ENCODE results near the gene CDC14C.
"Not testable (repeated sequence)": the region's sequence is repeated elsewhere in the genome, so short reads cannot be mapped to it uniquely, and the experiment has no call there.

CDC14C gene

GRCh38 chr7:48924433-48924832 is at the start of gene CDC14C:
CDC14C (plus strand) TSS chr7:48924547; CDS start chr7:48924673, 126 bp downstream.
- DNase-seq = no peak

GRCh38 chr7:48875045-48875916 is 49.1 kb upstream of the CDC14C start:
- DNase-seq = no peak

- no peak for DNase-seq
Measured at GRCh38 chr7:48876087-48876486, 48.3 kb upstream of the CDC14C start.

- DNase-seq = no peak
Measured at GRCh38 chr7:48880851-48881250, 43.5 kb upstream of the CDC14C start.

GRCh38 chr7:48887500-48887899 is 36.8 kb upstream of the CDC14C start:
- no peak for DNase-seq

GRCh38 chr7:48894574-48894973 is 29.8 kb upstream of the CDC14C start:
- DNase-seq = no peak

- no peak for DNase-seq
Measured at GRCh38 chr7:48899932-48900331, 24.4 kb upstream of the CDC14C start.

- DNase-seq = no peak
Measured at GRCh38 chr7:48901966-48902365, 22.4 kb upstream of the CDC14C start.

GRCh38 chr7:48904975-48905374 is 19.4 kb upstream of the CDC14C start:
- no peak for DNase-seq

- DNase-seq = not testable (repeated sequence)
Measured at GRCh38 chr7:48905686-48906085, 18.7 kb upstream of the CDC14C start.

- DNase-seq = not testable (repeated sequence)
Measured at GRCh38 chr7:48909887-48910286, 14.5 kb upstream of the CDC14C start.

- no peak for DNase-seq
Measured at GRCh38 chr7:48931481-48931880, 7.1 kb downstream of the CDC14C start.

GRCh38 chr7:48932126-48932910 is 8.0 kb downstream of the CDC14C start:
- no peak for DNase-seq

- DNase-seq = no peak
Measured at GRCh38 chr7:48933549-48934085, 9.3 kb downstream of the CDC14C start.

- DNase-seq = no peak
Measured at GRCh38 chr7:48938539-48939295, 14.4 kb downstream of the CDC14C start.

- no peak for DNase-seq
Measured at GRCh38 chr7:48943279-48943990, 19.1 kb downstream of the CDC14C start.

GRCh38 chr7:48955916-48956315 is 31.6 kb downstream of the CDC14C start:
- no peak for DNase-seq

GRCh38 chr7:48959676-48960075 is 35.3 kb downstream of the CDC14C start:
- DNase-seq = no peak

GRCh38 chr7:48962821-48963505 is 38.6 kb downstream of the CDC14C start:
- no peak for DNase-seq

- DNase-seq = no peak
Measured at GRCh38 chr7:48964074-48964473, 39.7 kb downstream of the CDC14C start.

GRCh38 chr7:48971173-48971572 is 46.8 kb downstream of the CDC14C start:
- no peak for DNase-seq

GRCh38 chr7:48976253-48976652 is 51.9 kb downstream of the CDC14C start:
- DNase-seq = no peak

All from activated T-cell treated with anti-CD3 and anti-CD28 coated beads for 4 hours (primary cell).